GM19372 (cell line): ENCODE measurements around the gene MTG1.
"Not testable (repeated sequence)": the region's sequence is repeated elsewhere in the genome, so short reads cannot be mapped to it uniquely, and the experiment has no call there.

ENCODE experiments used
- ATAC-seq: cut with Tn5 transposase; IDR thresholded peaks from one replicate; pipeline ENCODE4 v1.9.1; 2021; ENCODE audit warnings: mild to moderate bottlenecking, low read depth, moderate library complexity; ENCODE audit not compliant: unreplicated experiment

MTG1 gene

GRCh38 chr10:133421336-133422222, 27.6 kb downstream of the MTG1 start:
- ATAC-seq = no peak

DNA sequence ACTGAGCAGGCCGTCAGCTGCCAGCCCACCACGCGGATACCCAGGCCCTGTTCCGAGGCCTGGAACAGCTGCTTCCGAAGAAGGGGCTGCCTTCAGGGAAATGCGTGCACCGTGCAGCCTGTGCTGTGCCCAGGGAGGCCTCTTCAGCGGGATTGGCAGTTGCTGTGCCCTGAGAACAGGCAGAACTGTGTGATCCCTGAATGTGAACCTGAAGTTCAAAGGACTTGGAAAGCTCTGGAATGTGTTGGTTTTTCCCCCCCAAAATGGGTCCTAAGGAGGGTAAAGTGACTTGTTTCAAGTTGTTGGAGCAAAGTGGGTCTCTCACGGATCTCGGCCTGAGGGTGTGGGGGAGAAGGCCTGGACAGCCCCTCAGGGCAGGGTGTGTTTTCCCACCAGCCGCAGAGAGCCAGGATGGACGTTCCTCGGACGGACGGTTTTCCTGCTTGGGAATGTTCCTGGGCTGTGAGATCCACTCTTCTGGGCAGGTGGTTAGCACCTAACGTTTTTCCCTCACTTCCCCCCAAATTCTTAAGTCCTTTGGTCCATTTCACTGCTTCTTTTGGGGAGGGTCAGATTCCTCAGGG, 28.4 kb downstream of the MTG1 start:
- ATAC-seq = no peak

DNA sequence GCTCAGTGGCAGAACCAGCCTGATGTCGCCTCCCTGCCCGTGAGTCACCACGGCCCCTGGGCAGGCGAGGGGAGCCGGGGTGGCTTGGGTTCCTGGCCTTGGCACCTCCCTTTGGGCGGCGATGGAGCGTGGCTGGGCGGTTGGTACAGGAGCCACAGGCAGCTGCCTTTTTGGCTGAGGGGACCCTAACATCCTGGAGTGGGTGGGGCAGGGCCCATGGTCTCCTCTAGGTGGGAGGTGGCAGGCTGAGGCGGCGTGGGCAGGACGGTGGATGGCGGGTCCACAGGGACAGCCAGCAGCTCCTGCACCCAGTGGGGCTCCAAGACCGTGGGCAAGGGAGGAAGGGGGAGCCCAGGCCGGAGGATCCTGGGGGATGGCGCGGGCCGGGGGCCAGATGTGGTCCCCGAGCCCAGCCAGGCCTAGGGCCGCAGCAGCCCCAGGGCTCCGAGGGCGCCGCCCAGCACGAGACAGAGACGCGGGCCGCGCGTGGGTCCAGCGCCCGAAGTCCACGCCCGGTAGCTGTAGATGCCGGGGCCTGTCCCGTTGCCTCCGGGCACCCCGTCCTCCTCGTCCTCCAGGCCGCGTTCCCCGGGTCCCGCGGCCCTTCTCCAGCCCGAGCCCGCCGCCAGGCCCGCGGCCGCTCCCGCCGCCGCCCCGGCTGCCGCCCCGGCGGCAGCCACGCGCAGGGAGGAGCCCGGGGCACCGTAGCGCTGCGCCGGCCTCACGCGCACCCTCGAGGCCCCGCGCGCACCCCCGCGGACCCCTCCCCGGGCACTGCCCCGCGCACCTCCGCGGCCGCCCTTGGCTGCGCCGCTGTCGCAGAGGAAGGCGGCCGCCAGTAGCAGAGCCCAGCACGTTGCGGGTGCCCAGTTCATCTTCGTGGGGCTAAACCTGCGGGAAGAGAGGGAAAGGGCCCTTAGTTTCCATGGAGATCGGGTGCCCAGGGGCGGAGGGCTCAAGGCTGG, 29.1 kb downstream of the MTG1 start:
- ATAC-seq = no peak

DNA sequence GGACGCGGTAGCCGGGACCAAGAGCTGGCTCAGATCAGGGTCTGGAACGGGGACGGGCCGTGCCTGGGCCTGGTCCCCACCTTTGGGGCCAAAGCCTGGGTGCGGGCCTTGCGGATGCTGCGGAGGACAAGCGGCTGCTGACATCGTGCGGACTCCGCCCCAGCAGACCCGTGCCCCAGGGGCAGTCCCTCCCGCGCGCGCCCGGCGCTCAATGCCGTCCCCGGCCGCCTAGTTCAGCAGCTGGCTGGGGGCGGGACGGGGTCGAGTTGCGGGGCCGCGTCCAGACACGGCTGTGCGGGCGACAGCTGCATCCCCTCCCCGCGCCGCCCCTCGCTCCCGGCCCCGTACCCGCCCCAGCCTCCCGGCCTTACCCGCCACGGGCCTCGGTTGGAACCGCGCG, 30.1 kb downstream of the MTG1 start:
- ATAC-seq = not testable (repeated sequence)

DNA sequence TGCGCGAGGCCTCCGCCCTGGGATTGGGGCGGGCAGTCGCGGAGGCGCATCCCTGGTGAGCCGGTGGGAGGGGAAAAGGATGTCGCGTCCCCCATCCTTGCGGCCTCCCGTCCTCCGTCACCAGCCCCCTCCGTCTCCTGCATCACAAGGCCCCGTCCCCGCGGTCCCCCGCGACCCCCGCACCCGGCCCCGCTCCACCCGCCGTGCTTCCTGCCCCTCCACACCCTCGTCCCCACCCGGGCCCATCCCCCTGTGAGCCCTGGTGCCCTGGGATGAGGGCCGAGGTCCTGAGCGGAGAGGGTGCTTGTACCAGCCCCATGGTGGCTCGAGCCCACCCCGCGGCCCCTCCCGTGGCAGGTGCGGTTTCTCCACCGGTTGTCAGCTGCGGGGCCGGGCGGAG, 30.6 kb downstream of the MTG1 start, which contains the start of gene SPRN:
SPRN (minus strand) TSS at position 25 of the 400 bp plus-strand sequence. CDS start 944 bp downstream, outside the sequence.
- ATAC-seq = not testable (repeated sequence)

GRCh38 chr10:133429571-133429970, 35.6 kb downstream of the MTG1 start:
- ATAC-seq = not testable (repeated sequence)

DNA sequence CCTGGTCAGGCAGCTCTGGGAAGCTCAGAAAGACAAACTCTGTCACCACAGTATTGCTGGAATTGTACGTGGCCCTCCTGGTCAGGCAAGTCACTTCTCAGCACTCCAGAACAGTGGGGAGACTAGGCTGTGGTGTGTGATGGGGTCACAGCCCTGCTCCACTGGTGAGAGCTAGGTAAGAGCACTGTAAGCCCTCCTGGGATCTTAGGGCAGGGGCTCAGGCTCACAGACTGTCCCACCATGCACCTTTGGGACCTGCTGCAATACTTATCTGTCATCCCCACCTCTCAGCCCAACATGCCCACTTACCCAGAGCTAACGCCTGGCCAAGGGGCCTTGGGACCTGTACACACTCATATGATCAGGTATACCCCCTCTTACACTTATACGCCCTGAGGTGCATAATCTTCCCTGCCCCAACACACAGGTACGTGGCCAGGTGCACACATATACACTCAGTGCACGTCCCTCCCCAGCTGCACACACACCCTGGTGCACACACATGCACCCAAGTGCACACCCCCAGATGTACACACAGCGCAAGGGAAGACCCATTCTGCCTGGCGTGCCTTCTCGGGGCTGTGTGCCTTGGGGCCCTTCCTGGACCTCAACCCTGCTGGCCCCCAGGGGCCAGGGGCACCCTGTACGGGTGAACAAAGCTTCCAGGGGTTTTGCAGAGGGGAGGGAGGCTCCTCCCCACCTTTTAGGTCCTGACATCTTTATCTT, 38.1 kb downstream of the MTG1 start:
- not testable (repeated sequence) for ATAC-seq

GRCh38 chr10:133432789-133433188, 38.8 kb downstream of the MTG1 start:
- not testable (repeated sequence) for ATAC-seq

DNA sequence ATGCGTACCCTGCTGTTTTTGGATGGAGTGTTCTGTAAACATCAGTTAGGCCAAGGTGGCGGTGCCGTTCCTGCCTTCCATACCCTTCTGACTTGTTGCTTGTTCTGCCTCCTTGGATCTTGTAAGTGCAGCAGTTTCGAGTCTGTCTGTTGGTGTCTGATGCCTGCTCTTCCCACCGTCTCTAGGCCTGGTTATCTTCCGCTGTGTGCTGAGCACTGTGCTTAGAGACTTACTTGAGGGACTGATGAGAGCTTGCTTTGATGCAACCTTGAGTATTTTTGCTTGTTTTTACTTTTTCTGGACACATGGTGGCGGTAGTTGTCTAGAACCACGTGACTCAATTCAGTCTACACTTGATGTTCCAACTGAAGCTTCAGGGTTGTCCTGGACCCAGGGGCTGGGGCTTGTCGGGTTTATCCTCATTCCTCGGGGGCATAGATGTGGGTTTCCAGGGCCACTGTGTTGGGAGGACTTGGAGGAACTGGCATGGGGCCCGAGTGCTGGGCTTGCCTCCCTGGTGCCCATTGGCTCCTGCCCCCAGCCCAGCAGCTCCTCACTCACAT, 44.8 kb downstream of the MTG1 start:
- no peak for ATAC-seq

- ATAC-seq = no peak
Measured at GRCh38 chr10:133439517-133440461, 45.8 kb downstream of the MTG1 start.

GRCh38 chr10:133440633-133441285, 46.8 kb downstream of the MTG1 start:
- ATAC-seq = no peak

DNA sequence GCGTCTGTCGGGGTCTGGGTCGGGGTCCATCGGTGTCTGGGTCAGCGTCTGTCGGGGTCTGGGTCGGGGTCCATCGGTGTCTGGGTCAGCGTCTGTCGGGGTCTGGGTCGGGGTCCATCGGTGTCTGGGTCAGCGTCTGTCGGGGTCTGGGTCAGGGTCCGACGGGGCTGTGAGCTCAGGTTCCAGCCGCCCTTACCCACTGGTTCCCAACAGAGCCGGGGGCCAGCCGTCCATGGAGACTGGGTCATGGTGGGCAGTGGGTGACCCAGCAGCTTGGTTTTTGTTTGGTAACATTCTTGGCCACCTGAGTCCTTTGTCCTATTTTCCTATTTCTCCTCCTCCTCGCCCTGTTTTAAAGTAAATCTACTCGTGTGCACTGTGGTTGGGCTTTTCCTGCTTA, 47.4 kb downstream of the MTG1 start:
- not testable (repeated sequence) for ATAC-seq

DNA sequence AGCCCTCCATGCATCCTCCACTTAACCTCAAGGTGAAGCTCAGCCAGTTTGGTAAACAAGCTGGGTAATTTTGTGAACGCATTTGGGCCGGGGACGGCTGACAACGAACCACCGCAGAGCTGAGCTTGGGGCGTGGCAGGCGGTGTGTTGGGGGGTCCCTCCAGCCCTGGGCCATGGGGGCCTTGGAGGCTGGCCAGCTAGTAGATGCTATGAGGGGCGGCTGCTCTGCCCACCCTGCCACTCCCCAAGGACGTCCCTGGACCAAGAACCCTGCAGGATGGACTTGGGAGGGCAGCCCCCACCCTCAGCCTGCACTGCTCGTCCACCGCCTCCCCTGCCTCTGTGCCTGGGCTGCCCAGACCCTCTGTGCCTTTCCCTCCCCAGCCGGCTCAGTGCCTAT, 47.8 kb downstream of the MTG1 start:
- no peak for ATAC-seq

DNA sequence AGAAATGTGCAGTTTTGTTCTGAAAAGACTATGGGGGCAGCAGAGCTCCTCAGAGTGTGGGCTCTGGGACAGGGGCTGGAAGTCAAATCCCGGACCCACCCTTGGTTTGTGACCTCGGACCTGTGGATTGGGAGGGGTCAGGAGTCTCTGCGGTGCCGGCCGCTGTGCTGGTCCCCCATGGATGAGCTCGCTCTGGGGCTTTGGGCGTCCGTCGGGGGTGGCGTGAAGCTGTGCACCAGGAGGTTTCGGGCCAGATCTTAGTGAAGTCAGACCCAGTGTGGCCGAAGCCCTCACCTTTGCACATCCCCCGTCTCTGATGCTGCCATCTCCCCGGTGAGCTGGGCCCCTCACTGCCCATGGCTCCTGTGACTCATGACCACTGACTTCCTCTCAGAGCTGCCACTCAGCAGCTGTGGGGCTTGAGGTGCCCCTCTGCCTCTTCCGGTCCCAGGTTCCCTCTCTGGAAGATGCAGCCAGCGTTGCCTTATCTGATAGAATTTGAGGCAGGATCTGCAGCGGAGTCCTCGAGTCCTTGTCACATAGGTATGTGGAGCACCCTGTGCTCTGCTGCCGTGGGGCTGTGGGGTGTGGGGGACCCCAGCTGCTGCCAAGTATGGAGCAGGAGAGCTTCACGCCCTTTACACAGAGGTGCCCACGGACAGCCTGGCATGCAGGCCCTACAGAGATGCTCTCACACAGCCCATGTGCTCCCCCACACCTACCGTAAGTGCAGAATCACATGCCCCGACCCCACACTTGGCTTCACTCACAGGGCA, 48.4 kb downstream of the MTG1 start:
- ATAC-seq = no peak

DNA sequence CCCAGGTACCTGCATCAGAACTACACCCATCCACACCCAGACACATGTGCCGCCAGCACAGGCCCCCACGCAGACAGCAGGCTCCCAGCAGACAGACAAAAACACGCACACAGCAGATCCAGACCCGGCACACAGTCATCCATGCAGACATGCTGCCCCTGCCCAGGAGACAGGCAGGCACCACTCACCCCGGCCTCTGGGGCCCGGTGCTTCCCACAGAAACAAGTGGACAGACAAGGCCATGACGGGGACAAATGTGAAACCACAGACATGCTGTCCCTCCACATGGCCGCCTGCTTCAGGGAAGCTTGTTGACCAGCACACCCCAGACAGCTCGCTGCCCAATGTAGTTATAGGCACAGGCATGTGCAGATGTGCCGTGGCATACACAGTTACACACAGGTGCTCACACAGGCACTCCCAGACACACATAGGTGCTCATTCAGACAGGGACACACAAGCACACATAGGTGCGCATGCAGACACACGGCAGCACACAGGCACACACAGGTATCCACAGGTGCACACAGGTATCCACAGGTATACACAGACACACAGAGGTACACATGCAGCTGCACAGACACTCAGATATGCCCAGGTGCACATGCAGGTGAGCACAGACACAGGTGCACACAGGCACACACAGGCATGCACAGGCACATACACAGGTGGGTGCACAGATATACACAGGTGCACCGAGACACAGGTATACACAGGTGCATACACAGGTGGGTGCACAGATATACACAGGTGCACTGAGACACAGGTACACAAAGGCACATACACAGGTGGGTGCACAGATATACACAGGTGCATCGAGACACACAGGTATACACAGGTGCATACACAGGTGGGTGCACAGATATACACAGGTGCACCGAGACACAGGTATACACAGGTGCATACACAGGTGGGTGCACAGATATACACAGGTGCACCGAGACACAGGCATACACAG, 49.3 kb downstream of the MTG1 start:
- no peak for ATAC-seq
